Thyroid gland (tissue), 4 donors: ENCODE measurements around the gene PTPRR.

ENCODE experiments used
- CTCF ChIP-seq, 6 experiments: fragments of 200-600 bp in 3 of 6; fragments of 450-650 bp in 3 of 6; sonication (generic) in 3 of 6; IDR thresholded peaks; one replicate each; pipeline ENCODE4 v1.5.1; 2016 to 2019; ENCODE audit warnings: antibody characterized with exemption in 6 of 6, mild to moderate bottlenecking in 2 of 6, inconsistent platforms in 1 of 6, moderate library complexity in 1 of 6
- POLR2A ChIP-seq, 2 donors: fragments of 450-650 bp; IDR thresholded peaks; one replicate each; pipeline ENCODE4 v1.6.1; 2017; ENCODE audit warnings: antibody characterized with exemption in 2 of 2, mild to moderate bottlenecking in 2 of 2, moderate library complexity in 1 of 2

DNA sequence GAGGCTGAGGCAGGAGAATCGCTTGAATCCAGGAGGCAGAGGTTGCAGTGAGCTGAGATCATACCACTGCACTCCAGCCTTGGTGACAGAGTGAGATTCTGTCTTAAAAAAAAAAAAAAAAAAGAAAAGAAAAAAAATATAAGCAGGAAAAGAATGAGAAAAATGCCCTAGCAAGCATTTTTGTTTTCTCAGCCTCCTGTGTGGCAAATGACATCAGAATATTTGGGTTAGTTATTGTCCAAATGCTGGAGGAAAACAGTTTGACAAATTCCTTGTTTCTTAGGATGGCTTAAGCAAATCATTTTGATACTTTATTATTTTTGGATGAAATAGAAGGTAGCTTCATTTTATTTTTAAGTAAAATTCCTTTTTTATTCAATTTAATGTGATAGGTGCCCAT lies 7.5 kb upstream of the PTPRR start:
- TF ChIP-seq CTCF (IDR thresholded peaks at IDR 0.05) (no peak), POLR2A (IDR thresholded peaks at IDR 0.05) (no peak)
